HG03135 (cell line): ENCODE data around the gene SPECC1.
"Not testable (repeated sequence)": the region's sequence is repeated elsewhere in the genome, so short reads cannot be mapped to it uniquely, and the experiment has no call there.

Source experiments
- ATAC-seq: cut with Tn5 transposase; IDR thresholded peaks from one replicate; pipeline ENCODE4 v1.9.1; 2021; ENCODE audit warnings: mild to moderate bottlenecking, moderate library complexity; ENCODE audit not compliant: unreplicated experiment

The SPECC1 gene

GRCh38 chr17:20010099-20010863 lies 1.1 kb downstream of the SPECC1 start:
- ATAC-seq = no peak

- no peak for ATAC-seq
Observed at GRCh38 chr17:20010936-20011335, 1.8 kb downstream of the SPECC1 start.

- ATAC-seq = no peak
Observed at GRCh38 chr17:20012017-20012536, 2.9 kb downstream of the SPECC1 start.

- not testable (repeated sequence) for ATAC-seq
Observed at GRCh38 chr17:20016475-20016992, 7.4 kb downstream of the SPECC1 start.

- ATAC-seq = no peak
Observed at GRCh38 chr17:20022701-20023100, 13.5 kb downstream of the SPECC1 start.

- ATAC-seq = no peak
Observed at GRCh38 chr17:20026960-20027359, 17.8 kb downstream of the SPECC1 start.

- no peak for ATAC-seq
Observed at GRCh38 chr17:20028443-20028842, 19.3 kb downstream of the SPECC1 start.

GRCh38 chr17:20032636-20033035 lies 23.5 kb downstream of the SPECC1 start:
- no peak for ATAC-seq

GRCh38 chr17:20033415-20033814 lies 24.3 kb downstream of the SPECC1 start:
- ATAC-seq = no peak

GRCh38 chr17:20035501-20035900 lies 26.3 kb downstream of the SPECC1 start:
- no peak for ATAC-seq

GRCh38 chr17:20037286-20037685 lies 28.1 kb downstream of the SPECC1 start:
- not testable (repeated sequence) for ATAC-seq

GRCh38 chr17:20039037-20039436 lies 29.9 kb downstream of the SPECC1 start:
- no peak for ATAC-seq

- ATAC-seq = no peak
Observed at GRCh38 chr17:20040216-20040615, 31.1 kb downstream of the SPECC1 start.

- no peak for ATAC-seq
Observed at GRCh38 chr17:20043021-20043420, 33.9 kb downstream of the SPECC1 start.

- ATAC-seq = no peak
Observed at GRCh38 chr17:20045476-20045875, 36.3 kb downstream of the SPECC1 start.

- ATAC-seq = no peak
Observed at GRCh38 chr17:20046629-20047028, 37.5 kb downstream of the SPECC1 start.

- ATAC-seq = no peak
Observed at GRCh38 chr17:20051624-20052023, 42.5 kb downstream of the SPECC1 start.

GRCh38 chr17:20053361-20053964 lies 44.3 kb downstream of the SPECC1 start:
- no peak for ATAC-seq

GRCh38 chr17:20059728-20060188 lies 50.6 kb downstream of the SPECC1 start:
- ATAC-seq = no peak

- ATAC-seq = no peak
Observed at GRCh38 chr17:20063665-20064648, 54.8 kb downstream of the SPECC1 start.

- ATAC-seq = no peak
Observed at GRCh38 chr17:20066253-20066652, 57.1 kb downstream of the SPECC1 start.
